ENCODE results near the gene JAKMIP1. TPM values are rescaled to one million over a fixed set of nuclear protein-coding genes. Genes with fewer than 3 reads are reported as not detected.

JAKMIP1 gene
- total RNA-seq, 1 experiment from 2014 or later, result not detected

- DNase-seq, result no peak
- Histone ChIP-seq H3K36me3 (no peaks in the 10 kb centered on the region), H3K9me3 (no peaks in the 10 kb centered on the region), H3K4me3 (no peak overlapping the region), H3K27me3 (peaks cover 11% of the 10 kb centered on the region; the same call in 1 of the 2 replicates)
Observed at GRCh38 chr4:6195602-6196319, 4.6 kb downstream of the JAKMIP1 start.

DNA sequence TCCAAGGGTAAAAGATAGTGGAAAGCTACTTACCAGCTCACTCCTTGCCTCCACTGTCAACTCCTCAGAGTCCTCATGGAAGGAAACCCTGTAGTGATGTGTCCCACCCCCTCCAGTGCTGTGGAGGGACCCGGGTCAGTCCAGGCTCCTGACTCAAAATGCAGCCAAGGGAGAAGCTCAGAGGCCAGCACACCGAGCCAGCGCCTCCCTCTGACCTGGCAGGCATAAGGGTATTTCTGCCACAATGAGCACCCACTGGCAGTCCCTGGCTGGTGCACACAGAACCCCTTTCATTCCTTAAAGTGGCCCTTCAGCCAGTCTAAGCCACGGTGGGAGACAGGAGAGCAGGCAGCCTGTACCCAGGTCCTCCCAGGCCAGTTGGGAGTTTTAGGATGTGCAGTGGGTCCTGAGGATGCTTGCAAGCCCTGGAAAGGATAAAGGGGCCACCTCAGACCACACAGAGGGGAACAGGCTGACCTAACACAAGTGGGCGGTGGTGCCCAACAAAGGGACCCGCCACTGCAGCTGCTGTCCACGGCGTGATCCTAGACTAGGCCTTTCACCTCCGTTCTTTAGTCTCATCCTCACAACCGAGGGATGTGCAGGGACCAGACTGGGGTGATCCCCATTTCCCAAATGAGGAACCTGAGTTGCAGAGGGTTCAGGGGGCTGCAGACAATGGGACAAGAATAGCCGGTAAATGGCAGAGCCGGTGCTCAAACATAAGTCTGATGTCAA, 5.7 kb downstream of the JAKMIP1 start:
- peaks cover 11% of the 10 kb centered on the region; the same call in 1 of the 2 replicates for H3K27me3 ChIP-seq
- H3K9me3 ChIP-seq, result no peaks in the 10 kb centered on the region
- no peak for DNase-seq
- H3K36me3 ChIP-seq, result no peaks in the 10 kb centered on the region
- H3K4me3 ChIP-seq, result no peak overlapping the region

- H3K36me3 ChIP-seq, result no peaks in the 10 kb centered on the region
- peaks cover 7% of the 10 kb centered on the region; the same call in 1 of the 2 replicates for H3K27me3 ChIP-seq
- no peak for DNase-seq
- H3K4me3 ChIP-seq, result no peak overlapping the region
- no peaks in the 10 kb centered on the region for H3K9me3 ChIP-seq
Observed at GRCh38 chr4:6193399-6193798, 7.0 kb downstream of the JAKMIP1 start.

DNA sequence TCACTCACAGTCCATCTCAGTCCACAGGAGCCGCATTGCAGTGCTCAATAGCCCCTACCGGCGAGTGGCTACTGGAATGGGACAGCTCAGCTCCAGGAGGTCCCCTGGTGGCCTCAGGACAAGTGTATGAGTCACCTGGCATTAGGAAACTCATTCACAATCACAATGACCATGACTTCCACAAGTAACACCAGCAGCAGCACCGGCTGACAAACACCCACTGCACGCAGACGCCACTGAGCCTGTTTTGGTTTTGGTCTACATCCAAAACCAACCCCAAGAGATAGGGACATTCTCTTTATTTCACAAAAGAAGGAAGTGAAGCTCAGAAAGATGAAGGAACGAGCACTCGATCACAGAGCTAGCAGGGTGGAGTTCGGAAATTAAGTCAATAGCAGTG, 8.1 kb downstream of the JAKMIP1 start:
- H3K4me3 ChIP-seq, result no peak overlapping the region
- no peak for DNase-seq
- H3K9me3 ChIP-seq, result no peaks in the 10 kb centered on the region
- no peaks in the 10 kb centered on the region for H3K36me3 ChIP-seq
- H3K27me3 ChIP-seq, result no peaks in the 10 kb centered on the region

GRCh38 chr4:6191448-6192130, 8.8 kb downstream of the JAKMIP1 start:
- no peaks in the 10 kb centered on the region for H3K36me3 ChIP-seq
- no peak overlapping the region for H3K4me3 ChIP-seq
- no peaks in the 10 kb centered on the region for H3K27me3 ChIP-seq
- H3K9me3 ChIP-seq, result no peaks in the 10 kb centered on the region
- DNase-seq, result no peak

DNA sequence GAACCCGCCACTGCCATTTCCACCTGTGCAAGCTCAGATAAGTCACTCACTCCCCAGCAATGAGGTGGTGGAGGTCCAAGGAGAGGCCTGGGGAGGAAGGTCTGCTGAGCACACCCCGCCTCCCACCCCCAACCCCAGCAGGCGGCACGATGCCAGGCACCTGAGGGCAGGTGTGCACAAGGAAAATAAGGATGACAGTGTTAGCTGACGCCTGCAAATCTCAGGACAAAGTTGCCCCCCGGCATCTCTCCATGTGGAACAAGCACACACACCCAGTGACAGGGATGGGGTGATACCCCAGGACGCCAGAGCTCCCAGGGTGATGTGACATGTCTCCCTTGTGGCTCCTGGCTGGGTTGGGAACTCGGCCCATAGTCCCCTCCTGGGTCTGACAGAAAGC, 9.9 kb downstream of the JAKMIP1 start:
- Histone ChIP-seq H3K9me3 (no peaks in the 10 kb centered on the region), H3K27me3 (no peaks in the 10 kb centered on the region), H3K4me3 (no peak overlapping the region), H3K36me3 (no peaks in the 10 kb centered on the region)
- no peak for DNase-seq

DNA sequence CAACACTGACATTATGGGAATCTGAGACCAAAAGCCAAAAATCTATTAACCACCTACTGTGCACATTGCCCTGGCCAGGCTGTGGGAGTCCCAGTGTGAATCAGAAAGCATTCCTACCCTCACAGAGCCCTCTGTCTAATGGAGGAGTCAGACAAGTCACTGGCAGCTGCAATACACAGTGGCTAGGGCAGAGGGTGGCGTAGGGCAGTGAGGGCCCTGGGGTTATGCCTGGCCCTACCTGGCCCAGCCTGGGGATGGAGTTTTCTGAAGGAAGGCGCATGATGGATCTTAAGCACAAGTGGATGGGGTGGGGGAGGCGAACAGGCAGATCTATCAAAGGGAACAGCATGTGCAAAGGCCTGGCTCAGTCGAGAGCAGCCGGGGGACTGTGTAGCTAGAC, 10.8 kb downstream of the JAKMIP1 start:
- DNase-seq, result no peak
- no peaks in the 10 kb centered on the region for H3K36me3 ChIP-seq
- H3K27me3 ChIP-seq, result no peaks in the 10 kb centered on the region
- no peaks in the 10 kb centered on the region for H3K9me3 ChIP-seq
- H3K4me3 ChIP-seq, result no peak overlapping the region

DNA sequence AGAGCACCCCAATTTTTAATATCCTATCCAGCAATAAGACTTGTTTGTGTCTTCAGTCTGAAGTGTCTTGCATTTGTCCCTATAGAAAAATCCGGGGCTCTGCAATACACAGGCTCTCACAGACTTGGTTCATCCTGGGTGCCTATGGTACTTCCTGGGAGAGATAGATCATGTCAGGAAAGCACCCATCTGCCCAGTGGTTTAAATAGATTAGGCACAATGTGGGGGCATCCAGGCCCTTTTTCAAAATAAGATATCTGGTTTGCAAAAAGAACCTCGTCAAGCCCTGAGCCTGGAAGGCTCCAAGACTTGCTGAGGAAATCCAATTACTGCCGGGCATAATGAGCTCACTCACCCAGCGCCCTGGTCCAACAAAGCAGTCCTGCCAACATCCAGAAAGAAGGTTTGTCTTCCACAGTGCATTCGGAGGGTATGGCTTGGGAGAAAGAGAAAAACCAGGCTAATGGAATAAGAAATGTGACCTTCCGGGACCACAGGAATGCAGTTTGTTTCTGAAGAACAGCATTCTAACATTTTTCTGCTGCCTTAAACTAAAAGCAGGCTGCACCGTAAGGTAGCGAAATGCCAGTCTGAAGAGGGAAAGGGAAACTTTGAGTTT, 11.6 kb downstream of the JAKMIP1 start:
- Histone ChIP-seq H3K4me3 (no peak overlapping the region), H3K36me3 (no peaks in the 10 kb centered on the region), H3K9me3 (no peaks in the 10 kb centered on the region), H3K27me3 (no peaks in the 10 kb centered on the region)
- DNase-seq, result no peak

DNA sequence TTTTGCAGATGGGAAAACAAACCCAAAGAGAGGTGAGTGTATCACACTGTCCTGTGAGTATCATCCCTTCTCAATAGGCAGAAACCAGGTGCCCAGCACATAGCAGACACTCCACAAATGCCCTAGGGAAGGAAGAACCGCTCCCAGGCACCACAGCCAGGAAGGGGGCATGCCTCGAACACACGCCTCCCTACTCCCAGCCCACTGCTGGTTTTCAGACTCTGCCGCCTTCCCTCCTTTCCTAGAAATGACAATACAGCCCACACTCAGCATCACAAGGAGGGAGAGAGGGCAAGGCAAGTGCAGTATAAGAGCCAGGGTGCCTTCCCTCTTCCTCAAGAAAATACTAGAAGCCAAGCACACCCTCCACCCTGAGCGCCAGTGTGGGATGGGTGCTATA, 16.2 kb downstream of the JAKMIP1 start:
- no peak for DNase-seq
- Histone ChIP-seq H3K27me3 (no peaks in the 10 kb centered on the region), H3K36me3 (no peaks in the 10 kb centered on the region), H3K9me3 (no peaks in the 10 kb centered on the region), H3K4me3 (no peak overlapping the region)

DNA sequence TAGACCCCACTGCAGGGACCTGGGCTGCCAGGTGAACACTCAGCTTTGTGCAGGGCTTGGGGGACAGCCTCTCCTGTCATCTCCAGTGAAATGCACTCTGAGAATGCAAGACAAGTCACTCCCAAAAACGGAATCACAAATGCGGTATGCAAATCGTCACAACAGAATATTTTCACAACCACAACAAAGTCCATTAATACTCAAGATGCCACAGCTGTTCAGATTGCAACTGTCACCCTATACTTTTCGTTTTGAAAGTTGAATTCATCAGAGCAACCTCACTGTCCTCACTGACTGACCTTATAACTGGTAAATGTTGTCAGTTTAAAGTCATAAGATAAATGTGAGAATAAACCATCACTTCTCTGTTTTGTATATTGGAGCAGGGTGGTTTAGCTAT, 16.6 kb downstream of the JAKMIP1 start:
- DNase-seq, result no peak
- no peaks in the 10 kb centered on the region for H3K36me3 ChIP-seq
- H3K9me3 ChIP-seq, result no peaks in the 10 kb centered on the region
- H3K27me3 ChIP-seq, result no peaks in the 10 kb centered on the region
- no peak overlapping the region for H3K4me3 ChIP-seq

- no peaks in the 10 kb centered on the region for H3K36me3 ChIP-seq
- H3K27me3 ChIP-seq, result no peaks in the 10 kb centered on the region
- H3K9me3 ChIP-seq, result no peaks in the 10 kb centered on the region
- no peak for DNase-seq
- no peak overlapping the region for H3K4me3 ChIP-seq
Observed at GRCh38 chr4:6182376-6183280, 17.7 kb downstream of the JAKMIP1 start.

DNA sequence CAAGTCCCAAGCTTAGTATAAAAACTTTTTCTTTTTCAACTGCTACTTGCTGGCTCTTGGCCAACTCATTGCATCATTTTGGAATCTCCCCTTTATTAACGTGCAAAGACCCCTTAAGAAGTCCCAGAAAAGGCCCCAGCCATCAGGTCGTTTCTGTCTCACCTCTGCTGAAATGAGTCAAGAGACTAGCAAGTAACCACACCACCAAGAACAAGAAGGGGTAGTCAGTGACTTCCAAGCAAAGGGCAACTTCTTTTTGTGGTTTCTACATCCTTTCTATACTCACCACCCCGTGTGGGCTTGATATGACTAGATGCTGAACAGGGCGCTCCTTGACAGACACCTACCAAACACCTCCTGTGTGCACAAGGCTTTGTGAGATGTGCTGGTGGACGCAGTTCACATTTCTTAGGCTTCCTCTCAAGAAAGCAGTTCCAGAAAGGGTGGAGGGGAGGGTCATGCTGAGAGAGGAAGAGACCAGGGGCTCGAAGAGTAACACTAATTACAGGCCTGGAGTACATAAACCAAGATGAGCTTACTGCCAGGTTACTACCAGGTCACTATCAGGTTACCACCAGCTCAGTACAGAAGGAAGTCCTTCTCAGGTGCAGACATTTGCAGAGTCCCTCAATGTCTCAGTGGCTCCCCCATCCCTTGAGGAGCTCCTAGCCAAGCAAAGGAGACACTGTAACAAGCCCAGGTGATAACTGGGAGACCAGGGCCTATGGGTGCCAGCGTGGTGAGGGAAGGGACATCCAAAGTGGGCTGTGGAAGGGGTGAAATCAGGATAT, 19.3 kb downstream of the JAKMIP1 start:
- no peak overlapping the region for H3K4me3 ChIP-seq
- DNase-seq, result no peak
- H3K27me3 ChIP-seq, result no peaks in the 10 kb centered on the region
- no peaks in the 10 kb centered on the region for H3K9me3 ChIP-seq
- no peaks in the 10 kb centered on the region for H3K36me3 ChIP-seq

- Histone ChIP-seq H3K9me3 (no peaks in the 10 kb centered on the region), H3K36me3 (no peaks in the 10 kb centered on the region), H3K27me3 (no peaks in the 10 kb centered on the region), H3K4me3 (no peak overlapping the region)
- no peak for DNase-seq
Observed at GRCh38 chr4:6179362-6179761, 21.0 kb downstream of the JAKMIP1 start.

- no peak for DNase-seq
- H3K4me3 ChIP-seq, result no peak overlapping the region
- no peaks in the 10 kb centered on the region for H3K36me3 ChIP-seq
- no peaks in the 10 kb centered on the region for H3K9me3 ChIP-seq
- H3K27me3 ChIP-seq, result no peaks in the 10 kb centered on the region
Observed at GRCh38 chr4:6178757-6179156, 21.6 kb downstream of the JAKMIP1 start.

GRCh38 chr4:6177587-6178197, 22.7 kb downstream of the JAKMIP1 start:
- no peak for DNase-seq
- Histone ChIP-seq H3K36me3 (no peaks in the 10 kb centered on the region), H3K9me3 (no peaks in the 10 kb centered on the region), H3K4me3 (no peak overlapping the region), H3K27me3 (no peaks in the 10 kb centered on the region)

Measured in MG63 (cell line).